ENCODE measurements around the gene PEF1. TPM values are rescaled to one million over a fixed set of nuclear protein-coding genes. Genes with fewer than 3 reads are reported as not detected.

PEF1 gene
- total RNA-seq, 1 experiment from 2014 or later: 56.3 TPM

DNA sequence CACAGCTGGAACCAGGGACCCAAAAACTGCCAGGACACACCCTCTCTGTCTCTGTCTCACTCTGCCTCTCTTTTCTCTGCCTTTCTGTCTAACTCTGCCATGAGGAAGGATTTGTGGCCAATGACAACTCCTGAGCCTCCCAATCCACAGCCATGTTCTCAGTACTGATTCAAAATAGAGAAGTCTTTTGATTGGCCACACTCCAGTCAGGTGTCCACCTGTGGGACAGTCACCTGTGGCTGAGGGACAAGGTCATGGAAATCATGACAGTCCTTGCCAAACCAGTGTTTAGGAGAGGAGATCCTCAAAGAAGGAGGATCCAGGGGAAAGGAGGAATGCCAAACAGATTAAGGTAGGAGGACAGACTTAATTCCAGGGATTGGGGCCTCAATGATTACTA, 52.5 kb downstream of the PEF1 start:
- no peaks in the 10 kb centered on the region for H3K27me3 ChIP-seq (replicated peaks; ENCODE audit: insufficient read depth, low read depth, low read length, poor library complexity)
- H3K36me3 ChIP-seq (ENCODE audit: insufficient read depth, low read length, poor library complexity, severe bottlenecking): no peaks in the 10 kb centered on the region
- TF ChIP-seq, protein P1, sequence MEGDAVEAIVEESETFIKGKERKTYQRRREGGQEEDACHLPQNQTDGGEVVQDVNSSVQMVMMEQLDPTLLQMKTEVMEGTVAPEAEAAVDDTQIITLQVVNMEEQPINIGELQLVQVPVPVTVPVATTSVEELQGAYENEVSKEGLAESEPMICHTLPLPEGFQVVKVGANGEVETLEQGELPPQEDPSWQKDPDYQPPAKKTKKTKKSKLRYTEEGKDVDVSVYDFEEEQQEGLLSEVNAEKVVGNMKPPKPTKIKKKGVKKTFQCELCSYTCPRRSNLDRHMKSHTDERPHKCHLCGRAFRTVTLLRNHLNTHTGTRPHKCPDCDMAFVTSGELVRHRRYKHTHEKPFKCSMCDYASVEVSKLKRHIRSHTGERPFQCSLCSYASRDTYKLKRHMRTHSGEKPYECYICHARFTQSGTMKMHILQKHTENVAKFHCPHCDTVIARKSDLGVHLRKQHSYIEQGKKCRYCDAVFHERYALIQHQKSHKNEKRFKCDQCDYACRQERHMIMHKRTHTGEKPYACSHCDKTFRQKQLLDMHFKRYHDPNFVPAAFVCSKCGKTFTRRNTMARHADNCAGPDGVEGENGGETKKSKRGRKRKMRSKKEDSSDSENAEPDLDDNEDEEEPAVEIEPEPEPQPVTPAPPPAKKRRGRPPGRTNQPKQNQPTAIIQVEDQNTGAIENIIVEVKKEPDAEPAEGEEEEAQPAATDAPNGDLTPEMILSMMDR (conservative IDR thresholded peaks at IDR 0.05; ENCODE audit: low read depth, low read length): no peak
- no peak for TF ChIP-seq EZH2 (IDR thresholded peaks at IDR 0.05; ENCODE audit: borderline replicate concordance, low read depth, low read length, poor library complexity, severe bottlenecking)
- CTCF ChIA-PET: no interaction called here
- no TSS peak for BruUV-seq (replicated peaks)
- no peak for DNase-seq (ENCODE audit: low spot score)
- no peak overlapping the region for H3K27ac ChIP-seq (ENCODE audit: low read depth, low read length, poor library complexity, severe bottlenecking)
- H3K4me1 ChIP-seq (ENCODE audit: insufficient read depth, low read length, poor library complexity, severe bottlenecking): peaks cover 13% of the 10 kb centered on the region
- POLR2A ChIA-PET (ENCODE audit: low non-redundant PET): no interaction called here
- no peaks in the 10 kb centered on the region for H3K9me3 ChIP-seq (ENCODE audit: low read depth, low read length, poor library complexity, severe bottlenecking)
- intact Hi-C loops (cut with micrococcal nuclease; ENCODE audit: unreplicated experiment): no loop called here
- no peak overlapping the region for H3K4me3 ChIP-seq (ENCODE audit: low read depth, low read length, poor library complexity, severe bottlenecking)

DNA sequence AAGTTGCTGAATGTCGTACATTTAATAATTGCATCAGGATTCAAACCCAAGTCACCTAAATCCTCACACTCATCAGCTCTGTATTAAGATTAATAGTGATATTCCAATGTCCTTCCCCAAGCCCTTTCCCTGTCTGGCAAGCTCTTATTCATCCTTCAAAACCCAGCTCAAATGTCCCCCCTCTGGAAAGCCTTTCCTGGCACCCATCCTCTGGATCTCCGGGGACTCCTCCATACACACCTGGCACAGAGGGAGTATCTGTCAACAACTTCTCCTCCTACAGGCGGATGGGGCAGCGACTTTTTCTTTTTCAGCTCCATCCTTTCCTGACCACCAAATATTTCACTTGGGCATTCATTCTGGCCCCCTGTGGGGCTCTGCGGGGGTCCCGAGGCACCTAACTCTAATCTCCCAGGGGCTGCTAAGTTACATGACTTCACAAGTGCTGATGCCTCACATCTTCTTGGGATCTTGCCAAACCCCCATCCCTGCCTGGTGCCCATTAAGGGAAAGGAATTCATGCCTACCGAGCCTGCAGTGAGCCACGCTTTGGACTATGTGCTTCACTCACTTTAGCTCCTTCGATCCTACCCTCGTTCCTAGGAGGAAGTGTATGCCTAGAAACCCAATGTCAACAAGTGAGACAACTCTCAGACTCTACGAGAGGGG, 53.1 kb downstream of the PEF1 start:
- Histone ChIP-seq H3K36me3 (ENCODE audit: insufficient read depth, low read length, poor library complexity, severe bottlenecking) (no peaks in the 10 kb centered on the region), H3K27ac (ENCODE audit: low read depth, low read length, poor library complexity, severe bottlenecking) (no peak overlapping the region), H3K9me3 (ENCODE audit: low read depth, low read length, poor library complexity, severe bottlenecking) (no peaks in the 10 kb centered on the region), H3K27me3 (replicated peaks; ENCODE audit: insufficient read depth, low read depth, low read length, poor library complexity) (no peaks in the 10 kb centered on the region), H3K4me1 (ENCODE audit: insufficient read depth, low read length, poor library complexity, severe bottlenecking) (peaks cover 13% of the 10 kb centered on the region), H3K4me3 (ENCODE audit: low read depth, low read length, poor library complexity, severe bottlenecking) (no peak overlapping the region)
- no TSS peak for BruUV-seq (replicated peaks)
- ChIA-PET POLR2A (ENCODE audit: low non-redundant PET) (no interaction called here), CTCF (no interaction called here)
- DNase-seq (ENCODE audit: low spot score): peak; percentile 79
- TF ChIP-seq, protein P1 (conservative IDR thresholded peaks at IDR 0.05; ENCODE audit: low read depth, low read length): no peak
- no peak for TF ChIP-seq EZH2 (IDR thresholded peaks at IDR 0.05; ENCODE audit: borderline replicate concordance, low read depth, low read length, poor library complexity, severe bottlenecking)
- intact Hi-C loops (cut with micrococcal nuclease; ENCODE audit: unreplicated experiment): no loop called here

DNA sequence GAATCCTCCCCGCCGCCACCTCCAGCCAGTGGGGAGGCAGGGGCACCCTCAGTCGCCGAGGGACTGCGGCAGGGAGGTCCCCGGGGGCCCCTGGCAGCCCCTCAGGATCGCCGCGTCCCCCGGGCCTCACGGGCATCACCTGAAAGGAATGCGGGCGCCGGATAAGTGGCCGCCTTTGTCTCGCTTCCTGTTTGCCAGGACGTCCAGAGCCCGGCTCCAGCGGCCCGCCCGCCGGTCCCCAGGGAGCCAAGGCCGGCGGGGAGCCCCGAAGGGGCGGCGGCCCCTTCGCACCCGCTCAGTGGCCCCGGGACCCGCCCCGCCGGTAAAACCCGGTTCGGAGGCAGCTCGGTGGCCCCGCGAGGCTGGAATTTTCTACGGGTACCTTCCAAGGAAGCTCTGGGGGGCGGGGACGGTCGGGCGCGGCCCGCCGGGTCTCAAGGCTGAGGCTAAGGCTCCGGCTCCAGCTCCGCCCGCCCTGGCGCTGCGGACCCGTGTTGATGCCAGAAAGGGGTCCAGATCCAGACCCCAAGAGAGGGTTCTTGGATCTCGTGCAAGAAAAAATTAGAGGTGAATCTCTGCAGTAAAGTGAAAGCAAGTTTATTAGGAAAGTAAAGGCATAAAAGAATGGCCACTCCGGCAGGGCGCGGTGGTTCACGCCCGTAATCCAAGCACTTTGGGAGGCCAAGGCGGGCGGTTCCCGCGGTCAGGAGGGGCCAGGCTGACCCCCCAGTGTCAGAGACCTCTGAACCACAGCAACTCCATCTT, 55.7 kb downstream of the PEF1 start:
- H3K27me3 ChIP-seq (replicated peaks; ENCODE audit: insufficient read depth, low read depth, low read length, poor library complexity): no peaks in the 10 kb centered on the region
- H3K27ac ChIP-seq (ENCODE audit: low read depth, low read length, poor library complexity, severe bottlenecking): no peak overlapping the region
- peak overlapping the region; percentile 32 for H3K4me3 ChIP-seq (ENCODE audit: low read depth, low read length, poor library complexity, severe bottlenecking)
- ChIA-PET CTCF (interaction anchor here (0.7 kb wide), 2 partner anchors 53 to 70 kb away, joined by 3 to 6 read pairs; no protein-coding TSS in a partner anchor), POLR2A (ENCODE audit: low non-redundant PET) (no interaction called here)
- no TSS peak for BruUV-seq (replicated peaks)
- H3K4me1 ChIP-seq (ENCODE audit: insufficient read depth, low read length, poor library complexity, severe bottlenecking): peaks cover 13% of the 10 kb centered on the region
- DNase-seq (ENCODE audit: low spot score): peak; percentile 21
- no peaks in the 10 kb centered on the region for H3K9me3 ChIP-seq (ENCODE audit: low read depth, low read length, poor library complexity, severe bottlenecking)
- intact Hi-C loops (cut with micrococcal nuclease; ENCODE audit: unreplicated experiment): no loop called here
- TF ChIP-seq, protein P1 (conservative IDR thresholded peaks at IDR 0.05; ENCODE audit: low read depth, low read length): no peak
- TF ChIP-seq EZH2 (IDR thresholded peaks at IDR 0.05; ENCODE audit: borderline replicate concordance, low read depth, low read length, poor library complexity, severe bottlenecking): no peak
- H3K36me3 ChIP-seq (ENCODE audit: insufficient read depth, low read length, poor library complexity, severe bottlenecking): no peaks in the 10 kb centered on the region

Data from A673 (cell line).